GM19023 (cell line): ENCODE data around the gene ANKS6.
"Not testable (repeated sequence)": the region's sequence is repeated elsewhere in the genome, so short reads cannot be mapped to it uniquely, and the experiment has no call there.

Experiments
- ATAC-seq: cut with Tn5 transposase; IDR thresholded peaks from one replicate; pipeline ENCODE4 v1.9.1; 2021; ENCODE audit warnings: mild to moderate bottlenecking, moderate library complexity; ENCODE audit not compliant: unreplicated experiment

Gene ANKS6

DNA sequence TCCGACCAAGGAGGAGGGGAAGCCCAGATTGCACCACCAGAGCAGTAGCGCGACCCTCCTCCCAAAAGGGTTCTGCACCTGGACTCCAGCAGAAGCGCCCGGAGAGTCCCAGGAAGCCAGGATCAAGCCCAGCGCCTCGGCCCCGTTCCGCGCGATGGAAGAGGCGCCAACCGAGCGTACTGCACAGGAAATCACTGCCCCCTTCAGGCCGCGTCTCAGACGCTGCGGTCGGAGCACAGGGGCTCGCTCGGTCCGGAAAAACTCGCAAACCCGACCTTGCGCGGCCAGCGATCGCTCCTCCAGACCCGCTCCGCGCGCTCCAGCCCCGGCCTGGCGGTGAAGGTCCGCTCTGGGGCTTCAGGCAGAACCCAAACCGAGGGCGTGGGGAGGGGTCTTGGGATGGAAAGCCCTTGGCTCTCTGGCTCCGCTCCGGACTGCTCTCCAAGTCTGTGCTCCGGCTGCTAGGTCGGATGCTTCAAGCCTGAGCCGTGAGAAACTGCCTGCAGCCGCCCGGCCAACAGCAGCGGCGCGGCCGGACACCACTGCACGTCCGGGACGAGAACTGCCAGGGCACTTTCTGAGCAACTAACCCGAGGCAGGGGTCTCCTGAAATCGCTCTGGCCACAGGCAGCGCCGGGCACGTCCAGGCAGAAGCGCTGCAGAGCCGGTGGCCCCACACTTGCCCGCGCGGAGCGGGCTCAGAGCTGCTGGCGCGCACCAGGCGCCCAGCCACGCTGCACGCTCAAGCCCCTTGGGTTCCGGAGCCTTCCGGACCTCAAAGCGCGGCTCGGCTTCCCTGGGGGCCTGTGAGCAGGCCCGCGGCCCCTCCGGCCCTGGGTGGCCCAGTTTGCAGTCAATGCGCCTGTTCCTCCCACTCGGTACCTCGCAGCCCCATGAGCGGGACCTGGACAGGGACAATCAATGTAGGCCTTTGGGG, 88.9 kb downstream of the ANKS6 start:
- ATAC-seq, result no peak

DNA sequence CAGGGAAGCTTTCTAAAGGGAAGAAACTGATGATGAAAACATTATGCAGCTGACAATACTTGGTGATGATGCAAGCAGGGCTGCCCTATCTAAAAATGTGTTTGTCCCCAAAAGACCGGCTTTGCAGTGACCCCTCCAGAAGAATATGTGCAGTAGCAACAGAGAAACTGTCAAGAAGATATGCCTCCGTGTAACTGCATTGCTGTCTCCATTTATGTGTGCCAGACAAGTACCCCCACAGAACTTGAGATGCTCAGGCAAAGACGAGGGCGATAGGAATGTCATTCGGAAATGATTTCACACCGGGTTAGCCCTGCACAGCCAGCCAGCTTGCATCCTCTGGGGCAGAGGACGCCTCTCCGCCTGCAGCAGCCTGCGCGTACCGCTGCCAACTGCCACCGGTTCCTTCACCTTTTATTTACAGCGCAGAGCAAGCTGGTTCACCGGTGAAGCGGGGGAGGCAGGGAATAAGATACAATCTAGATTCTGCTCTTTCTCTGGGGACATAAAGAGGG, 89.6 kb downstream of the ANKS6 start:
- no peak for ATAC-seq

DNA sequence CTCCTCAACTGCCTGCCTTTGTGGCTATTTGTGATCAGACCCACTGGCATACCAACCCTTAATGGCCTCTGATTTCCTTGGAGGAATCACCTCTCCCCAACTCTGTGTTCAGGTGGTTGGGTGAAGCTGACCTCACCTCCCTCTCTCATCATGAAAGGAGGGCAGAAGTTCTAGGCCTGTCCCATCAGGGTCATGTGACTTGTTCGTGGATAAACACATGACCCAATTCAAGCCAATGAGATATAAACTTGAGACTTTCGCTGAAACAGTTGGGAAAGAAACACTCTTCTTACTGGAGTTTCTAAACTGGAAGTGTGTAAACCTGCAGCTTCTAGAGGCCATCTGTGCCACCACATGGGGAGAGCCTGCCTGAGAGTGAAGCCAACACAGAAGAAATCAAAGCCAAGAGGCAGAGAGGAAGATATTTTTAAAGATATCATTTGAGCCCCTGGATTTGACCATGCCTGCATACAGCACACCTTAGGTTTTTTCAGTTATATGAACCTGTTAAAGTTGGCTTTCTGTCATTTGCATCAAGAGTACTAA, 93.4 kb downstream of the ANKS6 start:
- no peak for ATAC-seq

DNA sequence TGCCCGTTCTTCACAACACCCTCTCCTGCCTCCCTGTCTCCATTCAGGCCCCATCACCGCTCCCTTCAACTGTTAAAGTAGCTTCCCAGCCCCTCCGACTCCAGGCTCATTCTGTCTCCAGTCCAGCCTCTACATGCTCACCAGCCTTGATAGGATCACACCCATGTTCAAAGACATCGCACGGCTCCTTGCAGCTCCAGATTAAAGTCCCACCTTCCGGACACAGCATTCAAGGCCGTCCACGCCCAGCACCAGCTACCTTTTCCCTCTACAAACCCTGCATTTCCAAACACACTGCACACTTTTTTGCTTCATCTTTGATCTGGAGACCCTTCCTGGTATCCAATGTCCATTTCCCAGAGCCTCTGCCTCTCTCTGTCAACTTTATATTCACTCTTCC, 94.0 kb downstream of the ANKS6 start:
- ATAC-seq, result no peak

- ATAC-seq, result no peak
Measured at GRCh38 chr9:98701576-98701975, 94.8 kb downstream of the ANKS6 start.

- ATAC-seq, result no peak
Measured at GRCh38 chr9:98700801-98701200, 95.6 kb downstream of the ANKS6 start.

DNA sequence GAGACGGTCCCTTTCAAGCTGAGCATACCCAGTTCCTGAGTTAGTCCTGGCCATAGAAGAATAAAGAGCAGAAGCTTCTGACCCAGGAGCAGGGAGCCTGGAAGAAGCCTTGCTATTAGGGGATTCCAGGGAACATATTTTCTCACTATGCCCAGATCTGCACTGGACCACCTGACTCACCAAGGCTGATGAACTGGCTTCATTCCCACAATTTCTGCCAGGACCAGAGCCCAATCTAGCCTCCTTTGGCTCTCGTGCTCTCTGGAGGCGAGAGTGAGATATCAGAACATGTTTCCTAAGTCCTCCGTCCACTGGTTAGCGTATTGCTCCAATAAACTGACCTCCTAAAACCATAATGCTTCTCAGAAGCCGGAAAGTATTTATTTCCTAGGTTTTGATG, 97.5 kb downstream of the ANKS6 start:
- no peak for ATAC-seq

DNA sequence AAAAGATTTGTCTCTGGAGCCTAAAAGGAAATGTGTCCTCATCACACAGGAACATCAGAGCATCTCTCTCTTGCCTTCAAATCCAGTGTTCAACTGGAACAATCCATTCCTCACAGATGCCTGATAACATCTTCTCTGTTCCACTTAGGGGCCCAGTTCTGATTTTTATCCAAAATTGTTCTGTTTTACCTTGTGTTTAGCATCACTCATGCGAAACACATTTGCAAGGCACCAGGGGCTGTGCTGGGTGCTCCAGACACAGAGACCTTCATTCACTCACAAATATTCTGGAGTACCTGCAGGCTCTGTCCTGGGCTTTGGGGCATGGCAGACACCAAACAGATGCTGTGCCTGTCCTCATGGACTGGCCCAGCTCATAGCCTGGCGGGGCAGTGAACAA, 101.4 kb downstream of the ANKS6 start:
- ATAC-seq, result no peak

DNA sequence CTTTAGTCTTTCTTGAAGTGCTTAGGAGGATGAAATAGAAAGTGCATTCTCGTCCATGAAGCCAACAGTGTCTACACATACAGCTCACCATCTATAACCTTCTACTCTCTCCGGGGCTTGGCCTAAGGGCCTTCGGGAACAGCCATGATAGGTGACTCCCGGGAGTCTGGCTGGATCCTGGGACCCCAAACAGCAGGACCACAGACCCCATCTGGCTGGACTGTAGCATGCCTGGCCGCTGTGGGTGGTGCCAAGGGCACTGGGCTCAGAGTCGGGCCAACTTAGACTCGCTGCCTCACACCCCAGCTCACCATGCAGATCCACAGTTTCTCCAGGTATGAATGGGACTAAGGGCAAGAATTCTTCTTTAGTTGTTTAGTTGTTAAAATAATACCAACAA, 104.0 kb downstream of the ANKS6 start:
- no peak for ATAC-seq

DNA sequence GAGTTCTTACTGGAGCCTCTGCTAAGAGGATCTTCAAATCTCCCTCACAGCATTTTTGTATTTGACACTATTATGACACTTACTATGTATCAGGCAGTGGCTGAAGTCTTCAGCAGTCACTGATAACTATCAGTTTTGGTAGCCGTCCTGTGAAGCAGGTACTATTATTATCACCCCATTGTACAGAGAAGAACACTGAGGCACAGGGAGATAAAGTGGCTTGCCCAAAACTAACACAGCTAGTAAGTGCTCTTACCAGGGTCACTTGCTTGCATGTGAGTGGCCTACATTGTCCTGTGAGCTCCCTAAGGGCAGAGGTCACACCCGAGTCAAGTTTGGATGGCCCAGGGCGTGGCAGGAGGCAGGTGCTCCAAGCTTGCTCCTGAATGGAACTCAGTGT, 104.5 kb downstream of the ANKS6 start:
- no peak for ATAC-seq

DNA sequence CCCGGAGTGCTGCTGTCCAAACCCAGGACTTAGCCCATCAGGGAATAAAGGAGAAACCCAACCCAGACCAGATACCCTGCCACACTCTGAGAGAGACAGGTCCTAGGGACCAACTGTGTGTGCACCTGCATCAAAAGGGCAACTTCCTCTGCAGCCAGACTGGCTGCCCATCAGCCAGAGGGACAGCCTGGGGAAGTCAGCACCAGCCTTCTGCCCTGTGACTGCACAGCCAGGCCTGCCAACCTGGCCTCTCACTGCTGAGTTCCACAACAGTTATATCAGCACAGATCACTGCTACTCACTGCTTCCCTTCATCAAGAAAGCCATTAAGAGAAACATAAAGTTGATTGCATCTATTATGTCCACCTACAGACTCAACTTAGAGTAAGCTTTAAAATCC, 105.7 kb downstream of the ANKS6 start:
- ATAC-seq, result no peak

GRCh38 chr9:98688710-98689495, 107.5 kb downstream of the ANKS6 start:
- ATAC-seq, result no peak

- ATAC-seq, result no peak
Measured at GRCh38 chr9:98687911-98688310, 108.4 kb downstream of the ANKS6 start.

DNA sequence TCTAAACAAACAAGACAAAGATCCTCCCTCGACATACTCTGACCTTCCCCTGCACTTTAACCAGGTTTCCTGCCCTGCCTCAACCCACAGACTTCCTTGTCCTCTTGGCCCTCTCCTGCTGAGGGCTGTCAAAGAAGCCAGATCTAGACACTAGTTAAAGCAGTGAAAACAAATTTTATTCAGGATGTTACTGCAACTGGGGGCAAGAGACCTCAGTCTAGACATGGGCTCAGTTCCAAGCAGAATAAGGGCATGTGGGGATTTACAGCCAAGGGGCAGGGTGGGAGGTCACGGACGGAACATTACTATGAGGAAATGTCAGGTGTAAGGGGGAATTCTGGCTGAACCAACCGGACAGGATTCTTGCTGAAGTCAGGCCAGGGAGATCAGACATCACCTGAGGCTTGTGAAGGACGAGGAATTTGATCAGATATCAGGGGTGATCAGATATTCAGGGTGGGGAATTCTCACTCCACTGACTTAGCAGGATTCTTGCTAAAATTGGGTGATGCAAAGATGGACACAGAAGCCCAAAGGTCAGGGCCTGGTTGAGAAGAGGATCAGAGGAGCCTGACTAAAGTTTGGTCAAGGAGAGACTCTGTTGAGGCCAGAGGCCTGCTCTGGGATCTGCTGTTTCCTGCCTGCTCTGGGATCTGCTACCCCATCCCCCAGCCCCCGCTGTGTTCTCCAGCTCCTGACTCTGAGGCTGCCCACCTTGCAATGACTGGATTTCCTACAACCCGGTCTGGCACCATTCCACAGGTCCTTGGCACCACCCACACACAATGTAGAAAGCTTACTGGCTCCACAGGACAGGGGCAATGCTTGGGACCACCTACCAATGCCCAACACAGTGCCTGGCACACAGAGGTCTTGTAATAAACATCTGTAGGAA, 109.1 kb downstream of the ANKS6 start:
- ATAC-seq, result no peak

DNA sequence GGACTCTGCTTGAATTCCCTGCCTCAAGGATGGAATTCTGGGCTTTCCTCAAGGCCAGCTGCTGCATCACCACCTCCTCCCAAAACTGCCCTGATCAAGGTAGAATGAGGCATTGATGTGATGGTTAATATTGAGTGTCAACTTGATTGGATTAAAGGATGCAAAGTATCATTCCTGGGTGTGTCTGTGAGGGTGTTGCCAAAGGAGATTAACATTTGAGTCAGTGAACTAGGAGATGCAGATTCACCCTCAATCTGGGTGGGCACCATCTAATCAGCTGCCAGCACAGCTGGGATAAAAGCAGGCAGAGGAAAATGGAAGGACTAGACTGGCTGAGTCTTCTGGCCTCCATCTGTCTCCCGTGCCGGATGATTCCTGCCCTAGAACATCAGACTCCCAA, 111.5 kb downstream of the ANKS6 start:
- ATAC-seq, result not testable (repeated sequence)
